ENCODE results near the gene EIF4G2. TPM values are rescaled to one million over a fixed set of nuclear protein-coding genes. Genes with fewer than 3 reads are reported as not detected.
A peak's percentile ranks its signal among the peaks of the same experiment; 100 is the strongest.

Gene EIF4G2
- total RNA-seq, 2 experiments from 2014 or later = 757 to 842 TPM

- ChIA-PET CTCF (interaction anchor here (2.6 to 2.9 kb wide), 2 partner anchors 48 to 64 kb away, joined by 10 to 15 read pairs; partner anchors contain the start of gene EIF4G2), POLR2A (interaction anchor here (1.7 to 7.8 kb wide), 11 partner anchors 9 to 75 kb away, joined by 4 to 134 read pairs (median 9); partner anchors contain the start of gene EIF4G2)
- DNase-seq (no peak), ATAC-seq (no peak)
- Mint-ChIP-seq H3K27me3 (no peaks in the 10 kb centered on the region), H3K27ac (peak overlapping the region; percentile 98), H3K9me3 (no peaks in the 10 kb centered on the region), H3K4me1 (ENCODE audit: low read depth) (peaks cover 38% of the 10 kb centered on the region), H3K36me3 (ENCODE audit: low read depth) (peaks cover 49% of the 10 kb centered on the region), H3K4me3 (peak overlapping the region; percentile 97)
- no peak for TF ChIP-seq CTCF (IDR thresholded peaks at IDR 0.05)
- intact Hi-C loops (cut with micrococcal nuclease) = no loop called here
Observed at GRCh38 chr11:10856689-10857458, 48.1 kb upstream of the EIF4G2 start.

- Mint-ChIP-seq H3K27me3 (no peaks in the 10 kb centered on the region), H3K4me3 (no peak overlapping the region), H3K4me1 (ENCODE audit: low read depth) (peaks cover 36% of the 10 kb centered on the region), H3K27ac (no peak overlapping the region), H3K9me3 (no peaks in the 10 kb centered on the region), H3K36me3 (ENCODE audit: low read depth) (peaks cover 51% of the 10 kb centered on the region)
- no peak for TF ChIP-seq CTCF (IDR thresholded peaks at IDR 0.05)
- intact Hi-C loops (cut with micrococcal nuclease) = no loop called here
- no peak for ATAC-seq
- DNase-seq = no peak
- ChIA-PET CTCF (interaction anchor here (2.0 to 2.5 kb wide), 2 partner anchors 46 to 62 kb away, joined by 7 to 10 read pairs; partner anchors contain the start of gene EIF4G2), POLR2A (interaction anchor here (1.0 to 7.8 kb wide), 3 partner anchors 45 to 60 kb away, joined by 3 to 134 read pairs (median 3); partner anchors contain the start of gene EIF4G2)
Observed at GRCh38 chr11:10855295-10855694, 46.6 kb upstream of the EIF4G2 start.

- no peak overlapping the region for H3K27ac Mint-ChIP-seq
- ChIA-PET POLR2A (interaction anchor here (0.6 to 3.2 kb wide), 5 partner anchors 10 to 59 kb away, joined by 3 to 27 read pairs (median 6); partner anchors contain the start of genes EIF4G2 and ZBED5), CTCF (interaction anchor here (0.6 to 1.8 kb wide), 9 partner anchors 10 to 180 kb away, joined by 3 to 18 read pairs (median 4); partner anchors contain the start of gene EIF4G2)
- peaks cover 2% of the 10 kb centered on the region for H3K9me3 Mint-ChIP-seq
- ATAC-seq = no peak
- DNase-seq = no peak
- TF ChIP-seq CTCF (IDR thresholded peaks at IDR 0.05) = no peak
- H3K4me1 Mint-ChIP-seq (ENCODE audit: low read depth) = peaks cover 25% of the 10 kb centered on the region
- H3K27me3 Mint-ChIP-seq = no peaks in the 10 kb centered on the region
- H3K36me3 Mint-ChIP-seq (ENCODE audit: low read depth) = peaks cover 26% of the 10 kb centered on the region
- H3K4me3 Mint-ChIP-seq = no peak overlapping the region
- intact Hi-C loops (cut with micrococcal nuclease) = no loop called here
Observed at GRCh38 chr11:10847960-10848860, 39.5 kb upstream of the EIF4G2 start.

- no peak for ATAC-seq
- peaks cover 13% of the 10 kb centered on the region for H3K36me3 Mint-ChIP-seq (ENCODE audit: low read depth)
- H3K27me3 Mint-ChIP-seq = no peaks in the 10 kb centered on the region
- peaks cover 2% of the 10 kb centered on the region for H3K9me3 Mint-ChIP-seq
- DNase-seq = no peak
- H3K27ac Mint-ChIP-seq = no peak overlapping the region
- no peak overlapping the region for H3K4me3 Mint-ChIP-seq
- ChIA-PET CTCF (interaction anchor here (0.7 to 1.7 kb wide), 3 partner anchors 8 to 54 kb away, joined by 3 to 6 read pairs (median 4); no protein-coding TSS in a partner anchor), POLR2A (interaction anchor here (1.8 to 3.2 kb wide), 4 partner anchors 10 to 38 kb away, joined by 6 to 27 read pairs (median 9); partner anchors contain the start of genes EIF4G2 and ZBED5)
- intact Hi-C loops (cut with micrococcal nuclease) = no loop called here
- TF ChIP-seq CTCF (IDR thresholded peaks at IDR 0.05) = no peak
- peaks cover 17% of the 10 kb centered on the region for H3K4me1 Mint-ChIP-seq (ENCODE audit: low read depth)
Observed at GRCh38 chr11:10846660-10847059, 37.9 kb upstream of the EIF4G2 start.

Data from activated CD8-positive, alpha-beta T cell treated with anti-CD3 and anti-CD28 coated beads for 36 hours (primary cell).